Lung (tissue), 12 donors: ENCODE measurements around the gene ABR. TPM values are rescaled to one million over a fixed set of nuclear protein-coding genes. Genes with fewer than 3 reads are reported as not detected.

Source experiments
- ATAC-seq: fragments of 200-7000 bp; cut with Tn5 transposase; one replicate; pipeline ENCODE4 v1.9.1; 2020; ENCODE audit warnings: moderate number of reproducible peaks; ENCODE audit not compliant: insufficient read depth, low FRiP score
- DNase-seq, 3 donors: peaks; one replicate each; pipeline ENCODE4 v3.0.0-alpha.2; 2013 to 2017
- H3K27ac ChIP-seq, 2 donors: one replicate each; pipeline ENCODE4 v1.5.1; 2013; ENCODE audit warnings: mild to moderate bottlenecking in 2 of 2, moderate library complexity in 2 of 2, control low read depth in 1 of 2, inconsistent platforms in 1 of 2, low read depth in 1 of 2, low read length in 1 of 2
- H3K27me3 ChIP-seq, 3 donors: one replicate each; pipeline ENCODE4 v1.5.1; 2013; ENCODE audit warnings: low read length in 2 of 3; ENCODE audit not compliant: control insufficient read depth in 3 of 3, insufficient read depth in 3 of 3
- H3K36me3 ChIP-seq, 4 donors: one replicate each; pipeline ENCODE4 v1.5.1; 2013; ENCODE audit warnings: low read length in 4 of 4, mild to moderate bottlenecking in 1 of 4, moderate library complexity in 1 of 4; ENCODE audit not compliant: control insufficient read depth in 4 of 4, insufficient read depth in 4 of 4
- H3K4me1 ChIP-seq, 5 donors: one replicate each; pipeline ENCODE4 v1.5.1; 2013; ENCODE audit warnings: low read length in 5 of 5, mild to moderate bottlenecking in 2 of 5, moderate library complexity in 1 of 5; ENCODE audit not compliant: control insufficient read depth in 5 of 5, insufficient read depth in 5 of 5
- H3K4me3 ChIP-seq: one replicate; pipeline ENCODE4 v1.5.1; 2013; ENCODE audit warnings: mild to moderate bottlenecking, control low read depth, moderate library complexity
- H3K9ac ChIP-seq, 2 donors: one replicate each; pipeline ENCODE4 v1.5.1; 2013; ENCODE audit warnings: low read length in 2 of 2, control low read depth in 1 of 2; ENCODE audit not compliant: insufficient read depth in 1 of 2
- H3K9me3 ChIP-seq, 4 donors: one replicate each; pipeline ENCODE4 v1.5.1; 2013; ENCODE audit warnings: low read length in 3 of 4, mild to moderate bottlenecking in 1 of 4, moderate library complexity in 1 of 4; ENCODE audit not compliant: control insufficient read depth in 4 of 4, insufficient read depth in 3 of 4
- CTCF ChIP-seq: IDR thresholded peaks from 2 replicates; pipeline ENCODE4 v1.5.1; 2012; ENCODE audit warnings: mild to moderate bottlenecking; ENCODE audit errors: control extremely low read depth, extremely low read depth
- WGBS, 2 donors: extraction: QIAGEN DNeasy Blood & Tissue Kit; methylation state at CpG; one replicate each; pipeline ENCODE4 v1.1.7; 2013; 5-methylcytosine and 5-hydroxymethylcytosine counted together
- polyA plus RNA-seq, 2 donors: library from polyadenylated mRNA; stranded (reverse); fragments of 200-250 nt; gene quantifications; one replicate each; pipeline ENCODE4 v1.2.1, GENCODE V29; 2013
- total RNA-seq, 2 donors: library from RNA; depleted of rRNA in 1 of 2; stranded (reverse); fragments of >200 nt in 1 of 2; gene quantifications; one replicate each; pipeline ENCODE4 v1.2.1, GENCODE V29; 2014 to 2021
- donor health status: control.
- donor health status: control.
- donor health status: Bipolar disorder and iron deficiency.
- donor health status: healthy.
- donor health status: DM: yes; HTN: yes; CAD: no.

The ABR gene
- total and polyA plus RNA-seq, 4 donors, result 54.8 to 187 (median 70.2) TPM

GRCh38 chr17:1188812-1189504 is 9.2 kb upstream of the ABR start:
- Histone ChIP-seq H3K36me3 (no peaks in the 10 kb centered on the region), H3K27ac (peak overlapping the region; percentile 73 to 77), H3K9me3 (no peaks in the 10 kb centered on the region), H3K27me3 (no peaks in the 10 kb centered on the region), H3K4me3 (no peak overlapping the region), H3K4me1 (peaks cover 5 to 19% (median 7%) of the 10 kb centered on the region in 5 donors), H3K9ac (peak overlapping the region in 1 of 2 donors; percentile 32)
- peak; percentile 61 to 83 (median 73) for DNase-seq
- WGBS, 2 donors, result 25 to 47% methylated on average over 20 of the region's 20 CpGs
- no peak for TF ChIP-seq CTCF
- peak; percentile 55 for ATAC-seq

GRCh38 chr17:1186923-1187771 is 7.4 kb upstream of the ABR start:
- Histone ChIP-seq H3K4me3 (no peak overlapping the region), H3K4me1 (peaks cover 5 to 26% (median 7%) of the 10 kb centered on the region in 5 donors), H3K27ac (peak overlapping the region; percentile 28 to 62), H3K36me3 (no peaks in the 10 kb centered on the region), H3K9me3 (no peaks in the 10 kb centered on the region), H3K9ac (no peak overlapping the region), H3K27me3 (no peaks in the 10 kb centered on the region)
- WGBS, 2 donors, result 28 to 43% methylated on average over 33 to 34 of the region's 34 CpGs
- TF ChIP-seq CTCF, result peak; percentile 94
- ATAC-seq, result peak; percentile 93
- DNase-seq, result peak; percentile 87 to 93 (median 90)

- Histone ChIP-seq H3K9ac (no peak overlapping the region), H3K27ac (peak overlapping the region; percentile 28 to 62), H3K36me3 (no peaks in the 10 kb centered on the region), H3K27me3 (no peaks in the 10 kb centered on the region), H3K4me3 (no peak overlapping the region), H3K9me3 (no peaks in the 10 kb centered on the region), H3K4me1 (peaks cover 5 to 26% (median 7%) of the 10 kb centered on the region in 5 donors)
- ATAC-seq, result no peak
- 74 to 83% methylated on average over 13 of the region's 13 CpGs for WGBS, 2 donors
- DNase-seq, result no peak
- TF ChIP-seq CTCF, result no peak
Measured at GRCh38 chr17:1186214-1186820, 6.5 kb upstream of the ABR start.
